Vagina (tissue), 2 donors: Measurements from ENCODE around the gene TTLL5.

ENCODE experiments used
- POLR2A ChIP-seq, 2 donors: fragments of 450-650 bp; IDR thresholded peaks; one replicate each; pipeline ENCODE4 v1.6.1; 2017; ENCODE audit warnings: antibody characterized with exemption in 2 of 2, mild to moderate bottlenecking in 2 of 2, moderate library complexity in 2 of 2
- TF ChIP-seq, protein P1 (sequence below), 3 experiments: fragments of 450-650 bp in 2 of 3; fragments of 200-600 bp in 1 of 3; sonication (generic) in 1 of 3; IDR thresholded peaks; one replicate each; pipeline ENCODE4 v1.5.1; 2017 to 2019; ENCODE audit warnings: antibody characterized with exemption in 3 of 3, mild to moderate bottlenecking in 2 of 3, moderate library complexity in 2 of 3

DNA sequence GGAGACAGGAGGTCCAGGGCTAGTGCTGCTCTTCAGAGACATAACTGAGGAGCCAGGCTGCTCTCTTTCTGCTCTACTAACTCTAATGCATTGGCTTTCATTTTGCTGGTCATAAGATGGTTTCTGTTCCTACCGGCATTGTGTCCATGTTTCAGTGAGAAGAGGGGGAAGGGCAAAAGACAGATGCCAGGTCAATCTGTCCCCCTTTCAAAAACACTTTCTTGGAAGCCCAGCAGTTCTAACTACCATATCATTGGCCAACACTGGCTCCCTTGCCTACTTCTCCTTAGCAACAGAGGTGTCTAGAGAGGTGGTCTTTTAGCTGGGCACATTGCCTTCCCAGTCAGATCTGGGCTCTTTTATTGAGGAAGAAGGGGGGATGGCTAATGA is 256.9 kb downstream of the TTLL5 start:
- TF ChIP-seq, protein P1, sequence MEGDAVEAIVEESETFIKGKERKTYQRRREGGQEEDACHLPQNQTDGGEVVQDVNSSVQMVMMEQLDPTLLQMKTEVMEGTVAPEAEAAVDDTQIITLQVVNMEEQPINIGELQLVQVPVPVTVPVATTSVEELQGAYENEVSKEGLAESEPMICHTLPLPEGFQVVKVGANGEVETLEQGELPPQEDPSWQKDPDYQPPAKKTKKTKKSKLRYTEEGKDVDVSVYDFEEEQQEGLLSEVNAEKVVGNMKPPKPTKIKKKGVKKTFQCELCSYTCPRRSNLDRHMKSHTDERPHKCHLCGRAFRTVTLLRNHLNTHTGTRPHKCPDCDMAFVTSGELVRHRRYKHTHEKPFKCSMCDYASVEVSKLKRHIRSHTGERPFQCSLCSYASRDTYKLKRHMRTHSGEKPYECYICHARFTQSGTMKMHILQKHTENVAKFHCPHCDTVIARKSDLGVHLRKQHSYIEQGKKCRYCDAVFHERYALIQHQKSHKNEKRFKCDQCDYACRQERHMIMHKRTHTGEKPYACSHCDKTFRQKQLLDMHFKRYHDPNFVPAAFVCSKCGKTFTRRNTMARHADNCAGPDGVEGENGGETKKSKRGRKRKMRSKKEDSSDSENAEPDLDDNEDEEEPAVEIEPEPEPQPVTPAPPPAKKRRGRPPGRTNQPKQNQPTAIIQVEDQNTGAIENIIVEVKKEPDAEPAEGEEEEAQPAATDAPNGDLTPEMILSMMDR (IDR thresholded peaks at IDR 0.05): no peak
- no peak for TF ChIP-seq POLR2A (IDR thresholded peaks at IDR 0.05)
